Thyroid gland (tissue), 4 donors: ENCODE measurements around the gene AKR1E2.

Experiments
- CTCF ChIP-seq, 6 experiments: fragments of 200-600 bp in 3 of 6; fragments of 450-650 bp in 3 of 6; sonication (generic) in 3 of 6; IDR thresholded peaks; one replicate each; pipeline ENCODE4 v1.5.1; 2016 to 2019; ENCODE audit warnings: antibody characterized with exemption in 6 of 6, mild to moderate bottlenecking in 2 of 6, inconsistent platforms in 1 of 6, moderate library complexity in 1 of 6
- POLR2A ChIP-seq, 2 donors: fragments of 450-650 bp; IDR thresholded peaks; one replicate each; pipeline ENCODE4 v1.6.1; 2017; ENCODE audit warnings: antibody characterized with exemption in 2 of 2, mild to moderate bottlenecking in 2 of 2, moderate library complexity in 1 of 2

DNA sequence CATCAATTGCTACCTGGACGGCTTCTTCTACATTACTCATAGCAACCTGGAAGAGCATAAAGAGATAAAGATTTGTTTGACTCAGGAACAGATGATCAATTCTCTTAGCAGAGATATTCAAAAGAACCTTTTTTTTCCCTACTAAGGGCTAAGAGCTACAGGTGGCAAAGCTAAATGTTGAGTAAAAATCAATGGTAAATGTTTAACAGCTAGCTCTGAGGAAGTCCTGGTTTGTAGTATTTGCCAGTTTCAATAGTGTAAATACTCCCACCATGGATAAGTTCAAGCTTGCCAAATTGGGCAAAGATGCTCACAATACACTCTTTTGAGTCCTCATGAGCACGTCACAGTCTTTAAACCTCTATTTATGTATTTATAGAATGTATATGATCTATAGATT lies 64.0 kb downstream of the AKR1E2 start:
- no peak for TF ChIP-seq CTCF (IDR thresholded peaks at IDR 0.05)
- TF ChIP-seq POLR2A (IDR thresholded peaks at IDR 0.05), result no peak
